ENCODE results near the gene SNX9.

SNX9 gene

DNA sequence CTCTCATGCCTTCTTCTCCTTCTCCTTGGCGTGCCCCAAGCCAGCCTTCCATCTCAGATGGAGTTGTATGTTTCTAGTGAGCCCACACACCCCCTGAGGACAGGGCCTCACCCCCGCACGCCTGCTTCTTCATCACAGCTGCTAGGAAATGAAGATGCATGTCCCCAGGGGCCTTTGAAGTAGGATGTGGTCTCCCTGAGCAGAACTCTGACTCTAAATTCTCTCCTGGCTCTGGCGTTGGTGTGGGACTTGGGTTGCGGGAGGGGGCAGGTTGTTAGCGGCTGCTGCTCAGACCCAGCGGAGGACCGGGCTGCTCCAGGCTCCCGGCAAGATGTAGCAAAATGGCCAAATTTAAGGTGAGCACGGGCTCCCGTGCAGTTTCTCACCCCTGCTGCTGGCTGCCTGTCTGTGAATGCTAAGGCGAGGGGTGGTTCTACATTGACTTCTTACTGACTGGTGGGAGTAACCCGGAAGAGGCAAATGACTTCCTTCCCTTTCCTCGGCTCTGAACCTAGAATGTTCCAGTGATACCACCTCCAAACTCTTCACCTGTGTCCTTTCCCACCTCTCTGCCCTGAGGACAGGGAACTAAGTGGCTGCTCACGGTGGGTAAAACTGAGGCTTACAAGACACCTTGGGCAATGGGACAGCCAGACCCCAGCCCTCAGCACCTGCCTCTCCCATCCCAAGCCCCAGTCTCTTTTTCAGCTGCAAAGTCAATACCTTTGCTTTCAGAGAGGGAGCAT is 167.4 kb downstream of the SNX9 start:
- DNase-seq (ENCODE audit: low spot score) = no peak
- ChIA-PET CTCF (interaction anchor here (0.6 kb wide), 3 partner anchors 28 to 41 kb away, joined by 3 read pairs; no protein-coding TSS in a partner anchor), POLR2A (ENCODE audit: low non-redundant PET) (no interaction called here)
- TF ChIP-seq, protein P1, sequence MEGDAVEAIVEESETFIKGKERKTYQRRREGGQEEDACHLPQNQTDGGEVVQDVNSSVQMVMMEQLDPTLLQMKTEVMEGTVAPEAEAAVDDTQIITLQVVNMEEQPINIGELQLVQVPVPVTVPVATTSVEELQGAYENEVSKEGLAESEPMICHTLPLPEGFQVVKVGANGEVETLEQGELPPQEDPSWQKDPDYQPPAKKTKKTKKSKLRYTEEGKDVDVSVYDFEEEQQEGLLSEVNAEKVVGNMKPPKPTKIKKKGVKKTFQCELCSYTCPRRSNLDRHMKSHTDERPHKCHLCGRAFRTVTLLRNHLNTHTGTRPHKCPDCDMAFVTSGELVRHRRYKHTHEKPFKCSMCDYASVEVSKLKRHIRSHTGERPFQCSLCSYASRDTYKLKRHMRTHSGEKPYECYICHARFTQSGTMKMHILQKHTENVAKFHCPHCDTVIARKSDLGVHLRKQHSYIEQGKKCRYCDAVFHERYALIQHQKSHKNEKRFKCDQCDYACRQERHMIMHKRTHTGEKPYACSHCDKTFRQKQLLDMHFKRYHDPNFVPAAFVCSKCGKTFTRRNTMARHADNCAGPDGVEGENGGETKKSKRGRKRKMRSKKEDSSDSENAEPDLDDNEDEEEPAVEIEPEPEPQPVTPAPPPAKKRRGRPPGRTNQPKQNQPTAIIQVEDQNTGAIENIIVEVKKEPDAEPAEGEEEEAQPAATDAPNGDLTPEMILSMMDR (conservative IDR thresholded peaks at IDR 0.05; ENCODE audit: low read depth) = no peak
- H3K27ac ChIP-seq = peak overlapping the region; percentile 63

DNA sequence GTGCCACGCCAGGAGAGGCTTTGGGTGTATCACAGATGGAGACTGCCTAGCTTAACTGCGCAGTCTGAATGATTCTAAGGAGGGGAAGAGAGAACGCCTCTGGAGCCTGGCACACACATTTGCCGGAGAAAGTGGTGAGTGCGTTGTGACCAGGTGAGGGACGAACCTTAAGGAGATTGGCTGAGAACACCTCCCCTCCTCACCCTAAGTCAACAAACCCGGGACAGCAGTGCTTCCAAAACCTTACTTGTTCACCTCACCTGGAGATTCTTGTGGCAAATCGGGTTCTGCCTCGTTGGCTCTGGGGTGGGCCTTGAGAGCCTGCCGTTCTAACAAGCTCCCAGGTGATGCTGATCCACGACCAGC is 168.0 kb downstream of the SNX9 start:
- DNase-seq (ENCODE audit: low spot score) = no peak
- H3K27ac ChIP-seq = no peak overlapping the region
- TF ChIP-seq, protein P1 (conservative IDR thresholded peaks at IDR 0.05; ENCODE audit: low read depth) = no peak
- CTCF ChIA-PET = interaction anchor here (0.6 kb wide), 1 partner anchor 82 kb away, joined by 3 read pairs; no protein-coding TSS in a partner anchor
- POLR2A ChIA-PET (ENCODE audit: low non-redundant PET) = no interaction called here

DNA sequence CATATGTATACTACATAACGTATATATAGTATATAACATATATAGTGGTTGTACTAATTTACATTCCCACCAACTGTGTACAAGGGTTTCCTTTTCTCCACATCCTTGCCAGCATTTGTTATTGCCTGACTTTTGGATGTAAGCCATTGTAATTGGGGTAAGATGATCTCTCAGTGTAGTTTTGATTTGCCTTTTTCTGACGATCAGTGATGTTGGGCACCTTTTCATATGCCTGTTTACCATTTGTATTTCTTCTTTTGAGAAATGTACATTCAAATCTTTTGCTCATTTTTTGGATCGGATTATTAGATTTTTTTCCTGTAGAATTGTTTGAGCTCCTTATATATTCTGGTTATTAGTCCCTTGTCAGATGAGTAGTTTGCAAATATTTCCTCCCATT is 170.0 kb downstream of the SNX9 start:
- ChIA-PET POLR2A (ENCODE audit: low non-redundant PET) (no interaction called here), CTCF (interaction anchor here (0.6 to 1.0 kb wide), 4 partner anchors 8 to 559 kb away, joined by 3 to 5 read pairs (median 4); no protein-coding TSS in a partner anchor)
- TF ChIP-seq, protein P1 (conservative IDR thresholded peaks at IDR 0.05; ENCODE audit: low read depth) = no peak
- DNase-seq (ENCODE audit: low spot score) = no peak
- H3K27ac ChIP-seq = no peak overlapping the region

DNA sequence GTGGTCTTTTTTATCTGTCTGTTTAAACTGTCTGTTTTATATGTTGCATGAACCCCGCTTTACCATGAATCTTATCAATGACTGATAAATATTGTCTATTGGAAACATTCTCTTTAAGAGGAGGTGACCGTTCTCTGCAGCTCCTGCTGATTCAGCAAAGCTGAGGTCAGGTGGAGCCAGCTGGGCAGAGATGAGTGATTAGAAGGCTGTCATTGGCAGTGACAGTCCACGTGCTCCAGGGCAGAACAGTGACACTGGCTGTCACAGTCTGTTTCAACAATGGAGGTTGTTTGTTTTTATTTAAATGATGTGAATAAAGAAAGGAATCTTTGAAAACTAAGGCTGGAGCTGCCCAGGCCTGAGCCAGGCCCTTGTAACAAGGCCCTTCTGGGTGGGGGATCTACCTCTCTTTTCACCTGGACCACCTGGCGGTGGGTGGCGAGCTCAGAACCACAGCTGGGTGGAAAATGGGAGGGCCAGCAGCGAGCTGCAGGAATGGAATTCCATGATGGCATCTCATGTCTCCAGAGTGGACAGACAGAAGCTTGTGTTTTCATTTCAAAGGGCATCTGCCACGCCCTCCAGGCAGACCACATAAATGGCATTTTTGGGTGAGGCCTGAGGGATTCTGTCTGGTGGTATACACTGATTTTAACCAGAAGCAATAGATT is 171.2 kb downstream of the SNX9 start:
- no peak for DNase-seq (ENCODE audit: low spot score)
- TF ChIP-seq, protein P1 (conservative IDR thresholded peaks at IDR 0.05; ENCODE audit: low read depth) = no peak
- H3K27ac ChIP-seq = no peak overlapping the region
- ChIA-PET CTCF (interaction anchor here (0.6 kb wide), 1 partner anchor 543 kb away, joined by 5 read pairs; no protein-coding TSS in a partner anchor), POLR2A (ENCODE audit: low non-redundant PET) (no interaction called here)

Data from RWPE1 (cell line).